Hepatic stellate cell (primary cell): ENCODE results near the gene LRRC2.
"Not testable (repeated sequence)": the region's sequence is repeated elsewhere in the genome, so short reads cannot be mapped to it uniquely, and the experiment has no call there.

Experiments used
- DNase-seq: peaks from one replicate; pipeline ENCODE4 v3.0.0; 2011; ENCODE audit warnings: low spot score

Gene LRRC2, protein sequence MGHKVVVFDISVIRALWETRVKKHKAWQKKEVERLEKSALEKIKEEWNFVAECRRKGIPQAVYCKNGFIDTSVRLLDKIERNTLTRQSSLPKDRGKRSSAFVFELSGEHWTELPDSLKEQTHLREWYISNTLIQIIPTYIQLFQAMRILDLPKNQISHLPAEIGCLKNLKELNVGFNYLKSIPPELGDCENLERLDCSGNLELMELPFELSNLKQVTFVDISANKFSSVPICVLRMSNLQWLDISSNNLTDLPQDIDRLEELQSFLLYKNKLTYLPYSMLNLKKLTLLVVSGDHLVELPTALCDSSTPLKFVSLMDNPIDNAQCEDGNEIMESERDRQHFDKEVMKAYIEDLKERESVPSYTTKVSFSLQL

DNA sequence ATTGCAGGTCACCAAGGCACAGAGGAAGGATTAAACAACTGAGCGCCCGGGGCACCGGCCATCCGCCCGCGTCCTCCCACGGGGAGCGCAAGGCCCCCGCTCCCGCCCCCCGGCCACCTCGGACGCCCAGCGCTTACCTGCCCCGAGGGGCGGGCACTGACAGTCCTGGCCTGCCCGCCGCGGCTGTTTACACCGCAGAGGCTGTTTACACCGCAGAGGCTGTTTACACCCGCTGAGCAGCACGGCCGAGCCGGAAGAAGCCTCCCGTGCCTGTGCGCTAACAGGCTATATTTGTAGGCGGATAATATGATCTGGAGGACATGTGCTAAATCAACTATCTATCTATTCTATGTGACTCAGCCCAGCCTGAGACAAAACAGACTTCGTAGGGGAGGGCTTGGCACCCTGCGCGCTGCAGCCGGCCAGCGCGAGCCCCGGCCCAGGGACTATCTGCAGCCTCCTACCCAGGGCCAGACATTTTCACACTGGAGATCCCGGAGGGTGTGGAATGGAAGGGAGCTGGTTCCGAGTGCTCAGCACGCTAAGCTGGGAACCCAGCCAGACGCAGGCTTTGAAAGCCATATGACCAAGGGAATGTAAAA, at the start of gene LRRC2:
Gene LRRC2, minus strand, starts transcription at position 263 of the 602 bp plus-strand sequence. CDS start 14,711 bp downstream, outside the sequence.
- peak; percentile 78 for DNase-seq

DNA sequence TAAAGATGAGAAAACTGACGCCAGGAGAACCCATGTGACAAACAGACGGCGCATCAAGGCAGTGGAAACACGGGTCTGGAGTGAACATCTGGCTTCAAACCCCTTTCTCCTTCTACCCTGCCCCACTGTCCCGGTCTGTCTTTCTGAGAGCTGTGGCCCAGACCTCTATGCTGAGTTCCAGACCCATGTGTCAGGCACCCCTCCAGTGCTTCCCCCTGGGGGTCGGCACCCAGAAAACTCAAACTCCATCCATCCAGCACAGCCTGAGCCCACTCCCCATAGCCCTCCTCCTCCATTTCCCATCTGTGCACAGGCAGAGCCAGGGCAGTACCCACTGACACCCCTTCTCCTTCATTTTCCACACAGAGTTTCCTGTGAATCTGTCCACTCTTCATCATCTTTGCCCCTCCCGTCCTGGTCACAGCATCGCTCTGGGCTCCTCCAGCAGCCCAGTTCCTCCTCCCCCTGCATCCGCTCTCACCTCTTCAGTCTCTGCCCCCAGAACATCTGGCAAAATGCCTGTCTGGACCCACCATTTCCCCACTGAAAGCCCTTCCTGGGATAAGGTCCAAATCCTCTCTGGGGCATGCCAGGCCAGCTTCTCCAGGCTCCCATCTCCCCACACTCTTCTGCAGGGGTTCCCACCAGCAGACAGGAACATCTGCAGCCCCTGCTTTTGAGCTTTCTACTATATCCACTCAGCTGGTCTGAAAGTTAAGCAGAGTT, 49.1 kb upstream of the LRRC2 start:
- no peak for DNase-seq

DNA sequence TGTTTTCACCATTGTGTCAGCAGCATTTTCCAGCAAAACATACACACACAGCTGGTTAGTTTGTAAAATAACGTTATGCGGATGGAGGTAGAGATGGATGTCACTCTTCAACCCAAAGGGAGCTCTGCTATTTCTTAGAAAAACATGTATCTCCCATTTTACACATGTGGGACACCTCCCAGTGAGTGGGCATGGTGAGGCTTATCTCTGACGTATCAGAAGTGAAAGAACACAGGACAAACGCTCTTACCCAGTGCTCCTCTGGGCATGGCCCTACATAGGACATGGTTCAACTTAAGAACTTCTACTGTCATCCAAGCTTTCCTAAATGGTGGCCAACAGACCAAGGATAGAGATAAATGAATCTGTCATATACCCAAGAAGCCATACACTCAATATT, 48.3 kb upstream of the LRRC2 start:
- DNase-seq: no peak

DNA sequence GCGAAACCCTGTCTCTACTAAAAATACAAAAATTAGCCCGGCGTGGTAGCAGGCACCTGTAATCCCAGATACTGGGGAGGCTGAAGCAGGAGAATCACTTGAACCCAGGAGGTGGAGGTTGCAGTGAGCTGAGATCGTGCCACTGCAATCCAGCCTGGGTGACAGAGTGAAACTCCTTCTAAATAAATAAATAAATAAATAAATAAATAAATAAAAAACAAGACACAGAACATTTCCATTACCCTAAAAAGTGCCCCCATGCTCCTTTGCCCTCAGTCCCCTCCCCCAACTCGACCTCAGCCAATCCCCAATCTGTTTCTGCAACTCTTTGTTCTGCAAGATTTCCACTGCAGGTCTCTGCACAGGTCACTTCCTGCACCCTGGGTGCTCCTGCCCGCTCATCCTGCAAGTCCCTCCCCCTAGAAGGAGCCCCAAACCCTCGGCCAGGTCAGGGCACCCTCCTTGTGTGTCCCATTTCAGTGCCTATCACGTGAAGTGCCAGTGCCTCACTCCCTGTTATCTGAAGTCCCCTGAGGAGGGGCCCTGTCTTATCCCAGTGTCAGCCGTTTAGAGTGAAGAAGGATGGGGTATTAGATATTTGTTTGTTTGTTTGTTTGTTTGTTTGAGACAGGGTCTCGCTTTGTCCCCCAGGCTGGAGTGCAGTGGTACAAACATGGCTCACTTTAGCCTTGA, 47.4 kb upstream of the LRRC2 start:
- DNase-seq: no peak

DNA sequence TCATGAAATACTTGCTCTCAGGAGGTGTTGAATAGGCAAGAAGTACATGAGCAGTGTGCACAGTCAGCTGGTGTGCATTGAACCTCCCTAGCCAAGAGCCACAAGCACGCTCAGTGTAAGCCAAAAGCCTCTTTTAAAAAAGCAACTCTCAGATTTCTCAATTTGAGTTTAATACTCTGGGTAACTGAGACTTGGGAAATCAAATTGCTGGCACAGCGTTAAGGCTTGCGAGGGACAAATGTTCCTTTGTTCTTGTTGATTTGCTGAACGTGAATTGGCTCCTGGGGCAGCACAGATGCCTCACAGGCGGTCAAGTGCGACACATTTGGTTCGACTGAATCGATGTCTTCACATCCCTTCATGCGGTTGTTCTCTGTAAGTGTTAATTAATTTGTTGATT, 46.2 kb upstream of the LRRC2 start, which contains the start of gene FAM240A:
Gene FAM240A, plus strand, starts transcription at position 202 of the 400 bp plus-strand sequence. Its CDS starts 159 bp downstream, at position 361.
- no peak for DNase-seq

DNA sequence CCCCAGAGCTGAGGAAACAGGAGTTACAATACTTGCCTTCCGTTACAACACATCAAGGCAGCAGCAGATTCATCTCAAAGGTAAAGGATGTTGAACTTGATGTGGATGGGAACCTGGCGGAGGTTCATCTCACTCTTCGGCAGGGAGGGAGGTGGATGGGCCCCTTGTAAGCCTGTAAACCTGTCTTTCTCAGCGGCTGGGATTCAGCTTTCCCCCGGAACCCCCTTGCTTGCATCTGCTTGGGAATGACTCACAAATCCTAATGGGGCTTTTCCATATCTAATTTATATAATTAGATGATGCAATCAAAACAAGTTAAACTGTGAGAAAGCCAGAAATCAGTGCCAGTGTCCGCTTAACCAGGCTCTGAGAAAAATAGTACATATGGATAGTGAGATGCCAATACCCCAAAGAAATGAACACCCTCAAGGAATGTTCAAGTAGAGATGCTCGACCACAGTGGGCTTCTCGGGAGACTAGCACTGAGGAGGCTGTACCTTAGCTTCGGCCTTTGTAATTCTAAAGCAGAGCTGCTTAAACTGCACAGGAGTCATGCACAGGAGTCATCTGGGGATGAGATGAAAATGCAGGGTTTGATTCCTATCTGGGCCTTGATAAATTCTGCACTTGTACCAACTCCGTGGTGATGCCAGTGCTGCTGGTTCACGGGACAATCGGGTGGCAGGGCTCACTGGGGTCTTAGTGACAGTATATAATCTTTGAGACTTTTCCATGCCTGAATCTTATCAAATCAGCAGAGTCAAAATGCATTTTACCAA, 44.0 kb upstream of the LRRC2 start:
- DNase-seq: no peak

DNA sequence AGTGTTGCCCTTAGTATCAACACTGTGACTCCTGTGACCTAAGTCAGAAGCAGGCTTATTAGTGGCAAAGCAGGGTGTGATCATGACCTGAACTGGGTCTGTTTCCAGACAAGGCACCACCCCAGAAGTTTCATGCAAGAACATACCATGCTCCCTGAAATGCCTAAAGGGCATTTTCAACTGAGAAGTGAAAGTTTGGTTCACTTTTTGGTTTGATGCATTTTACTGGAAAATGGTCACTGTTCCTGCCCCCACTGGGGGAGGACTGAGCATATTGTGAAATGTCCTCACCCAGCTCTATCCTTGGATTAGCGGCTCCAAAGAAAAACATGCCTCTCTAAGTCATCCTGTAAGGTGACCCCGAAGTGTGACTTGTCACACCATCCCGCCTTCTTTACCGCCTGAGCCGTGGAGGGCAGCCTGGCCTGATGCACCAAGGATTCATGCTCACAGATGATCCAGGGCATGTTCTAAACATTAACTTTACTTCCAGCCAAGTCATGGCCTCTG, 43.2 kb upstream of the LRRC2 start:
- no peak for DNase-seq

DNA sequence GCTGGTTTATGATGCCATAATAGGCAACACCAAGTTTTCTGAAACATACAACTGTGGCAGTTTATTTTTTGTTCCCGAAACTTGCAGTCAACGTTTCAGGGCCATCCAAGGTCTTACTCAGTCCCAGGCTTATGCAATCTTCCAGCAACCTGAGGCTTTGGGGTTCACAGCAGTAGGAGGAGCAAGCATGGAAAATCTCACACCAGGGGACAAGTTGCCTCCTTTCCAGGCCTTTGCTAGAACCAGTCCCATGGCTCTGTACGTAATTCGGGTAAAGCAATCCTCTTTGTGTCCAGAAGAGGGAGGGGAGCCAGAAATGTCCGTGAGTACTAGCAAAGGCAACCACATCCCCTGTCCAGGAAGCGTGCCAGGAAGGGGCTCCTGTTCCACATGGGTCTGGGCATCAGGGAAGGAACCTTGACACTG, 41.5 kb upstream of the LRRC2 start:
- no peak for DNase-seq

DNA sequence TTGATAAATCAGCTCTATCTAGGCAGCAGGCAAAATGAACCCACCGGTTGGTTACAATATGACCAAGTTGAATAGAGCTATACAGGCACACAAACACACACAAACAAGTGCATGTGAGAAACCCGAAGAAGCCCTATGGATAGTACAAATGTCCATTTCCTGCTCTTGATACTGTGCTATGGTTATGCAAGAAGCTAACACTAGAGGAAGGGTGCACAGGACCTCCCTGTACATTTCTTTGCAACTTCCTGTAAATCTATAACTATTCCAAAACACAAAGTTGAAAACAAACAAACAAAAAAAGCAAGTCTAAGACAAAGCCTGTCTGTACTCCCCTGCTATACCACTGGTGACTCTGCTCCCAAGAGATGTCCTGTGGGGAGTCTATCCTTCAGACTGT, 38.0 kb upstream of the LRRC2 start:
- no peak for DNase-seq

DNA sequence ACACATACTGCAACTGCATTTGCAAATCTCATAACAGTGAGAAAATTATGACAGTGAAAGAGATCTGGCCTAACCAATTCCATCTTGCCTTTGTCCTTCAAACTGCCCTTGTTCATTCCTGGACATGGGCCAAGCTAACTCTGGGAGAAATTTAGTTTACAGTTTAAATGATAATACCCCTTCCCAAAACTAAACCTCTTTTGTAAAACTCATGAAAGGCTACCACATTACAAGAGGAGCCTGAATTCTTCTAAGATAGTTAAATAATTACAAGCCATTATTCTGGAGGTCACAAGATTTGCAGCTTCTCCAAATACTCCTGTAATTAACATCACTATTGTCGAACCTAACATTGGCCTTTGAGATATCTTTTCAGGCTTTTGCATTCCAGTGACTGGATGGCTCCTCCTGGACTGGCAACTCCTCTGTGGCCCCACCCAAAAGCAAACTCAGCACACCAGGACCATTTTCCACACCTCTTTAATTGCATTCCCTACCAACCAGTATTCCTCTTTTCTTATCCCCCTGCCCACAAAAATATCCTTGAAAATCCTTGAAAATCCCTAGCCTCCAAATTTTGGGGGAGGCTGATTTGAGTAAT, 37.4 kb upstream of the LRRC2 start:
- DNase-seq: no peak

DNA sequence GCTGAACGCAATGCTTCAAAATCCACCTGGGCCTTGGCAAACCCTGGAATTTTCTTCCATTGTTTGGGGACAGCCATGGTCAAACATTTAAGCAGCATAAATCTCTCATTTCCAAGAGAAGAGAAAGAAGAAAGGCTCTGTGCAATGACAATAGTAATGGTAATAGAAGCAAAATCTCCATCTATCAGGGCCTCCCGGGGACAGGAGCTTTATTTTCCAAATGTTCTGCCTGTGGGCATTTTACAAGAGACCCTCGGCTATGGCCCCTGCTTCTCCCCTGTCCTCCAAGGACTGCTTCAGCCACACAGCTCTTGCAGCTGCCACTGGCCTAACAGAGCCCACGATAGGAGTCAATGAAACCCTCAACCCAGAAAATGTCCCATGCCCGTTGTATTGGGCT, 33.5 kb upstream of the LRRC2 start:
- DNase-seq: no peak

DNA sequence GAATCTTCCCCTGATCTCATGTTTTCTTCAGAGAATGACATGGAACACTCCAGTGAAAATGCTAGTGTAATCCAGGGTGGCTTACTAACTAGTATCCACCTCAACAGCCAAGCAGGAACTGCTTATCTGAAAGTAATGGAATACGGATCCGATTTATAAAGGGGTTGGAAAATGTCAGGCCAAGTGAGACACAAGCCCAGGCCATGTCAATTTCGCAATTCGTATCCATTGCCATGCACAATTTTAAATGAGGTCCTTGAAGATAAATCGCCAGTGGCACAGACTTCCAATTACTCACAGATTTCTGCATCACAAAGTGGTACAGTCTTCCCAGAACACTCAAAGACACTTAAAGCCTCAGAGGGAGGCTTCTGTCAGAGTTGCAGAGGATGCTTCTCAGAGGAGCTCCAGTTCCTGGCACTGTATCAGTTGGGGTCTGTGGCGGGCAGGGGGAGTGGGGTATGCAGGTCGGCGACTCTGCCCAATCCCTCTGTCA, 29.8 kb upstream of the LRRC2 start:
- DNase-seq: no peak

DNA sequence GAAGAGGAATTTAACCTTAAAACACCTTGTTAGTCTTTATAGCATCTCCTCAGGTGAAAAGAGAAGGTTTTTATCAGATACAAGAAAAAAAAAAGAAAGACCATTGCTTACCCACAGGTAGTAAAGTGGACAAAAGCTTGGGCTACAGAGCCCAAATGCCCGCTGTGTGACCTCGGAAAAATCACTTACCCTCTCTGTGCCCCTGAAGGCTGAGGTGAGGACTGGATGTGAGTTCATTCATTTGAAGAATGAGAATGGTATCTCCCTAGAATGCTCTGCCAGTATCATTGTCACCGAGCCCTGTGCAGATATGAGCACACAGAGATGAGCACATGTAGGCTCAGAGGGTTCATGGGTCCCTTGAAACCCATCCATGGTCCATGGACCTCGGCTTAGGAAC, 28.6 kb upstream of the LRRC2 start:
- DNase-seq: no peak

DNA sequence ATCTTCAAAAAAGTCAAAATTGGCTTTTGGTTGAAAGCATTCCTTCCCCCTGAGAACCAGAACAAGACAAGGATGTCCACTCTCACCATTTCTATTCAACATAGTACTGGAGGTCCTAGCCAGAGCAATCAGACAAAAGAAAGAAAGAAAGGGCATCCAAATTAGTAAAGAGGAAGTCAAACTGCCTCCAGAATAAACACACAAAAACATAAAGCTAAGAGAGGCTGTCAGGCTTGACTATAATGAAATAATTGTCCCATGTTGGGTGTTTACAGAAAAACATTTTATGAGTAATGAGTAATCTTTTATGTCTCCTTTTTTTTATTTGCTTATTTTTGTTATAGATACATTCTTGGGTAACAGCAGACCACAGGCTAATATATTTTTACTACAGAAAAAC, 27.9 kb upstream of the LRRC2 start:
- DNase-seq: no peak

DNA sequence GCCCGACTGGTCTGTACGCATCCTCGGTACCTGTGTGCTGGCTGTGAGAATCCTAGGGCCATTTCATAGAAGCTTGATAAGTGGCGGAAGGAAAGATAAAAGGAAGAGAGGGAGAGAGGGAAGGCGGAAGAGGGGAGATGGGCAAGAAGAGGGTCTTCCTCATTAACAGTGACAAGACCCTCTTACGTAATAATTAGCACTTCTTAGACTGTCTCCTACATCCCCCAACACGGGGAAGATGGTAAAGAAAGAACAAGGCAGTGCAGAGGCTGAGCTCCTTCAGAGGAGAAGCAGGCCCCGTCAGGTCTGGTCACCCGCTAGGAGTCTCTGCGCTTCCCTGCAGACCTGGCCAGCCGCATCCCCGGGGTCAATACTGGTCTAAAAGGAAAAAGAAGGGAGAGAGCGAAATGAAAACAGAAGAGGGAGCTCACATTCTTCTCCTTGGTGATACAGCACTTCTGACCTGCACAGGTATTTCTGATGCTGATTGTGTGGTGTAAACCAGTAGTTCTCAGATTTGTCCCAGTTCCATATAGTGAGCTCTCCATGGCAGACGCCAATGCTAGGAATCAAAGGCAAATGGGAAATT, 27.3 kb upstream of the LRRC2 start:
- no peak for DNase-seq

DNA sequence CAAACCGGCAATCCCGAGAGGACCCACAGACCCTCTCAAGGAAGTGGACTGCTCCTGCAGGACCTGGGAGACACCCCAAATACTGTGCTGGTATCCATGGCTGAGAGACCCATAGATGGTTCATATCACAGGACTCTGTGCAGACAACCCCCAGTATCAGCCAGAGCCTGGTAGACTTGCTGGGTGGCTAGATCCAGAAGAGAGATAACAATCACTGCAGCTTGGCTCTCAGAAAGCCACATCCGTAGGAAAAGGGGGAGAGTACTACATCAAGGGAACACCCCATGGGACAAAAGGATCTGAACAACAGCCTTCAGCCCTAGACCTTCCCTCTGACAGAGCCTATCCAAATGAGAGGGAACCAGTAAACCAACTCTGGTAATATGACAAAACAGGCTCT, 21.2 kb upstream of the LRRC2 start:
- DNase-seq: not testable (repeated sequence)

DNA sequence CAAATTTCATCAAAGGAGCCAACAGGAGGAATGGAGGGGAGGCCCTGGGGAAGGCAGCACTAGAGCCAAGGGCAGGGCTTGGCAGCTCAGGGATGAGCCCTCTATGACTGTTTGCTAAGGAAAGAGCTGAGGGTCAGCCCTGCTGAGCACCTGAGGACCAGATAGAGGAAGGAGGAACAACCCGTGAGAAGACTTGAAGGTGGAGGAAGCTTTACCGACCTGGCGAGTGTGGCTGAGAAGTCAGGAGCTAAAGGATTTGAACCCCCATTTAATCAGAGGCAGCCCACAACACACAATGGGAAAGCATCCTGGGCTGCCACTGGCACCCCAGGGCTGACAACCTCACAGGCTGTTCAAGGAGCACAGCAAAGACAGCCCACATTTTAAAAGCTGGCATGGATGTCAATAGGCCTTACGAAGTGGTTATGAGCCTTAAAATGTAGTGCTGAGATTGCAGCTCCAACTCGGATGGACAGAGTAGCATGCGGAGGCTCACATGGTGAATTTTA, 20.7 kb upstream of the LRRC2 start:
- no peak for DNase-seq

DNA sequence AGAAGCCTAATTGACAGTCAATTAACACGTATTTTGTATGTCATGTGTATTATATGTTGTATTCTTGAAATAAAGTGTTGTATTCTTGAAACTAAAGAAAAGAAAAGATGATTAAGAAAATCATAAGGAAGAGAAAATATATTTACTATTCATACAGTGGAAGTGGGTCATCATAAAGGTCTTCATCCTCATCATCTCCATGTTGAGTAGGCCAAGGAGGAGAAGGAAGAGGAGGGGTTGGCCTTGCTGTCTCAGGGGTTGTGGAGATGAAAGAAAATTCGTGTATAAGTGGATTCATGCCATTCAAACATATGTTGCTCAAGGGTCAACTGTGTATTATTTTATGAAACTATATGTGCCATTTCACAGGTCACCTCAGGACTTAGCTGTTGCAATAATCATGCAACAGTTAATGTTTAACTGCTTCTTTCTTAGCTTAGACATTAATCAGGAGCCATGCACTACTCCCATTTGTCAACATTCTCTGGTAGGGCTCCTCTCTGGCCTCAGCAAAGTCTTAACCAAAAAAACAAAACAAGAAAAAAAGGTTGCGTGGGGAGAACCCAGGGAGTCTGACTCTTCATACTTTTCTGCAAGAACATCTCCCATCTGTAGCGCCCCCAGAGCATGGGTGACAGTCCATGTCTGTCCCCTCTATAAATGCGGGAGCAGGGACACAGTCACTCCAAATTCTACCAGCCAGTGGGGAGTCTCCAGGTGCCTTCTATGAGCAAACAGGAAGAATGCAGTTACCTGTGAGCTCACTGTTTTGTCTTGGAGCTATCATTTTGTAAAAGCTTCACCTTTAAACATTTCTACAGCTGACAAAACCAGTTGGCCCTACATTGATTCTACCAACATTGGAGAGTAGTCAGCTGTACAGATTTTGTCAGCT, 19.9 kb upstream of the LRRC2 start:
- DNase-seq: no peak
